ENCODE data around the gene GNRHR. TPM values are rescaled to one million over a fixed set of nuclear protein-coding genes. Genes with fewer than 3 reads are reported as not detected.

The GNRHR gene
- polyA plus RNA-seq, 1 donor (not counting 4 experiments of a cell fraction or from before 2014, with no cell fraction given): 0.24 TPM

- Histone ChIP-seq H3K27me3 (ENCODE audit: control insufficient read depth, extremely low read depth, insufficient read depth, low read length) (no peaks in the 10 kb centered on the region), H3K9me1 (ENCODE audit: control insufficient read depth, extremely low read depth, insufficient read depth, low read length) (no peaks in the 10 kb centered on the region), H3K4me3 (ENCODE audit: control insufficient read depth in 2 of 3, extremely low read depth in 1 of 3, insufficient read depth in 2 of 3, low read depth in 1 of 3, low read length in 3 of 3) (no peak overlapping the region), H3K4me1 (ENCODE audit: control insufficient read depth, extremely low read depth, insufficient read depth, low read length) (peaks cover 34% of the 10 kb centered on the region), H3K27ac (ENCODE audit: control insufficient read depth, insufficient read depth, low read length) (no peak overlapping the region), H3K9ac (ENCODE audit: control insufficient read depth, extremely low read depth, insufficient read depth, low read length) (no peak overlapping the region), H4K20me1 (ENCODE audit: control insufficient read depth, extremely low read depth, insufficient read depth, low read length) (no peaks in the 10 kb centered on the region), H3K36me3 (ENCODE audit: control insufficient read depth in 2 of 2, extremely low read depth in 1 of 2, insufficient read depth in 2 of 2, low read length in 2 of 2) (peaks cover 19 to 23% of the 10 kb centered on the region in 2 experiments), H3K79me2 (ENCODE audit: control insufficient read depth, insufficient read depth, low read length) (peaks cover 27% of the 10 kb centered on the region), H3K4me2 (ENCODE audit: control insufficient read depth, extremely low read depth, insufficient read depth, low read depth, low read length) (no peak overlapping the region), H3K9me3 (ENCODE audit: control insufficient read depth, low read depth, low read length) (no peaks in the 10 kb centered on the region), H2AFZ (ENCODE audit: control insufficient read depth, low read length) (no peak overlapping the region)
- FAIRE-seq: peak; percentile 5
- TF ChIP-seq EZH2 (IDR thresholded peaks at IDR 0.05; ENCODE audit: low read length) (no peak), CTCF (optimal IDR thresholded peaks at IDR 0.05 in 1 of 3, IDR thresholded peaks at IDR 0.05 in 1 of 3, conservative IDR thresholded peaks at IDR 0.05 in 1 of 3; ENCODE audit: extremely low read depth in 1 of 3, insufficient read depth in 2 of 3, low read length in 3 of 3) (no peak)
- no peak for DNase-seq (ENCODE audit: low read depth, low spot score)
- dilution Hi-C loops (cut with MboI; ENCODE audit: extremely low pct_ligation_motif_present, low sequenced_read_pairs): no loop called here
These were observed 35.3 kb downstream of the GNRHR start for GRCh38 chr4:67718848-67719247.

- dilution Hi-C loops (cut with MboI; ENCODE audit: extremely low pct_ligation_motif_present, low sequenced_read_pairs): no loop called here
- H3K27me3 ChIP-seq (ENCODE audit: control insufficient read depth, extremely low read depth, insufficient read depth, low read length): no peaks in the 10 kb centered on the region
These were observed 36.6 kb downstream of the GNRHR start for GRCh38 chr4:67717586-67717985.

More at GRCh38 chr4:67717586-67717985, 36.6 kb downstream of the GNRHR start:
- no peak overlapping the region for H3K4me2 ChIP-seq (ENCODE audit: control insufficient read depth, extremely low read depth, insufficient read depth, low read depth, low read length)
- no peak overlapping the region for H2AFZ ChIP-seq (ENCODE audit: control insufficient read depth, low read length)
- H4K20me1 ChIP-seq (ENCODE audit: control insufficient read depth, extremely low read depth, insufficient read depth, low read length): no peaks in the 10 kb centered on the region
- FAIRE-seq (no peak), DNase-seq (ENCODE audit: low read depth, low spot score) (no peak)
- peaks cover 39% of the 10 kb centered on the region for H3K4me1 ChIP-seq (ENCODE audit: control insufficient read depth, extremely low read depth, insufficient read depth, low read length)
- no peaks in the 10 kb centered on the region for H3K9me3 ChIP-seq (ENCODE audit: control insufficient read depth, low read depth, low read length)
- no peak overlapping the region for H3K27ac ChIP-seq (ENCODE audit: control insufficient read depth, insufficient read depth, low read length)
- peaks cover 19 to 23% of the 10 kb centered on the region in 2 experiments for H3K36me3 ChIP-seq (ENCODE audit: control insufficient read depth in 2 of 2, extremely low read depth in 1 of 2, insufficient read depth in 2 of 2, low read length in 2 of 2)
- peaks cover 27% of the 10 kb centered on the region for H3K79me2 ChIP-seq (ENCODE audit: control insufficient read depth, insufficient read depth, low read length)
- no peaks in the 10 kb centered on the region for H3K9me1 ChIP-seq (ENCODE audit: control insufficient read depth, extremely low read depth, insufficient read depth, low read length)
- H3K4me3 ChIP-seq (ENCODE audit: control insufficient read depth in 2 of 3, extremely low read depth in 1 of 3, insufficient read depth in 2 of 3, low read depth in 1 of 3, low read length in 3 of 3): no peak overlapping the region
- H3K9ac ChIP-seq (ENCODE audit: control insufficient read depth, extremely low read depth, insufficient read depth, low read length): no peak overlapping the region
- TF ChIP-seq EZH2 (IDR thresholded peaks at IDR 0.05; ENCODE audit: low read length): no peak
- no peak for TF ChIP-seq CTCF (optimal IDR thresholded peaks at IDR 0.05 in 1 of 3, IDR thresholded peaks at IDR 0.05 in 1 of 3, conservative IDR thresholded peaks at IDR 0.05 in 1 of 3; ENCODE audit: extremely low read depth in 1 of 3, insufficient read depth in 2 of 3, low read length in 3 of 3)
